Stimulated activated CD8-positive, alpha-beta memory T cell treated with anti-CD3 and anti-CD28 coated beads, Interleukin-7, amount 100 ng/mL, for 1 hour (primary cell): ENCODE data around the gene PPP1R9A.

ENCODE experiments used
- DNase-seq, 2 donors: peaks; one replicate each; pipeline ENCODE4 v3.0.0-alpha.2; 2020; ENCODE audit warnings: low read depth in 2 of 2

Gene PPP1R9A

DNA sequence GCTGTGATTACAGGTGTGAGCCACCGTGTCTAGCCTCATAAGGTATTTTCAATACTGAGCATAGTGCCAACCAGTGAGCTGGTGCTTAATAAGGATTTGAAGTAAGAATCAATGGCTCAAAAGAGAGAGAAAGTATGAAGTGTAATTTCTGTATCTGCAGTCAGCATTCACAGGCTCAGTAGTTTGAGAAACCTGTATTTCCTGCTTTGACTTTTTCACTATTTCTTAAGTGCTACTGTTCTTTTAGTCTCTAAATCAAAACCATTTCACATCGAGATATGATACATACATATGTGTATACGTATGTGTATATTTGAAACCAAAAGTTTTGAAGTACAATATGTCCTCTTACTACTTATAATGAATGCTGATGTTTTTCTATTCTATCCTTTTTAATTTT lies 189.9 kb downstream of the PPP1R9A start:
- DNase-seq, result no peak

DNA sequence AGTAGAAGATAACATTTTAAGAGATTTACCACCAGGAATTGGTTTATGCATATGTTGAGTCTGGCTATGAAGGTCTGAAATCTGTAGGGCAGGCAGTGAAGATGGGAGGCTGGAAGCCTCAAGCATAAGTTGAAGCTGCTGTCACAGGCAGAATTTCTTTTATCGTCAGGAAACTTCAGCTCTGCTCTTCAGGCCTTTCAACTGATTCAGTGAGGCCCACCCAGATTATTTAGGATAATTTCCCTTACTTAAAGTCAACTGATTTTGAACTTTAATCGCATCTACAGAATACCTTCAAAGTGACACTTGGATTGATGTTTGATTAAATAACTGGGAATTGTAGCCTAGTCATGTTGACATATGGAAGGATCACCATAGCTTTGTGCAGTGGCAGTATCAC lies 190.5 kb downstream of the PPP1R9A start:
- no peak for DNase-seq

DNA sequence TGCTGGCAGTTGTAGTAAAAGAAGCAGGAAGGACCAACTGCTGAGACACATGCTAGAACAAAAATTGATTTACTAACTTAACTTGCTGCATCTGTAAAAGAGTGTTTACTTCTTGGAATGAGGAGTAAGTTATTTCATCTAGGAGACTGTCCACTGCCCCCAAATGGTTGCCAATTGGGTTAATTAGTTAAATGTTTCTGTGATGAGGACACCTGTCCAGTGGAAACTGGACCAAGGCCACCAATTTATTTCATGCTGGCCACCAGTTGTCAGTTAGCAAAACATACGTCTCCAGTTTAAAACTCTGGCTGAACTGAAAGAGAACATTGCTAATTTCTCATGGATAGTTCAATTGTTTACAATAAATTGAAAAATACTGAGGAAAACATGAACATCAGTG lies 191.7 kb downstream of the PPP1R9A start:
- DNase-seq, result no peak

DNA sequence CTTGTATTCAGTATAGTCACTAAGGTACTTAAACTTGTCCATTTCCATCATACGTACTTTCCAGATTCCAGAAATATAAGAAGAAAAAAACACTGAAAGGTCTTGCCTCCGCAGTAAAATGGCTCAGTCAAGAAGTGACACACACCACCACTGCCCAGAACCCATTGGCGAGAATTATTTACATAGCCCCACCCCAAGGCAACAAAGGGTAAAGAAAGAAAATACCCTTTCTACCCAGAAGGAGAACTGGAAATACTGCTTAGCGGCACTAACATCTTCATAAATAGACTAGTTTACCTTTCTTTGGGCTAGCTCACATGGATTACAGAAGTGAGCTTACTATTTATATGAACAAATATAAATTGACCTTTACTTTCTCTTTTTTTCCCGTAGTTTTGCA lies 194.0 kb downstream of the PPP1R9A start:
- DNase-seq, result no peak

DNA sequence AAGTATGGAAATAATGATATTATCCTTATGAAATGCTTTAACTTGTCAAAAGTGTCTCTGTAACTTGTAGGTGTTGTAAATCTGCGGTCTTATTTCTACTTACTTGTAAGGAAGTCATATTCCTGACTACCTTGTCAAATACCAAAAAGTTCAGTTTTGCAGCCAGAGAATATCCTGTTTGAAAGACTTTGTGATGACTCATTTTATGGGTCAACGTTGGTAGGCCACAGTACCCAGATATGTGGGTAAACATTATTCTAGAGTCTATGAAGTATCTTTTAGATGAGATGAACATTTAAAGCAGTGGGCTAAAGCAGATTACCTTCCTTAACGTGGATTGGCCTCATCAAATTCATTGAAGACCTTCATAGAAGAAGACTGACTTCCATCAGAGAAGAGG lies 195.3 kb downstream of the PPP1R9A start:
- no peak for DNase-seq

DNA sequence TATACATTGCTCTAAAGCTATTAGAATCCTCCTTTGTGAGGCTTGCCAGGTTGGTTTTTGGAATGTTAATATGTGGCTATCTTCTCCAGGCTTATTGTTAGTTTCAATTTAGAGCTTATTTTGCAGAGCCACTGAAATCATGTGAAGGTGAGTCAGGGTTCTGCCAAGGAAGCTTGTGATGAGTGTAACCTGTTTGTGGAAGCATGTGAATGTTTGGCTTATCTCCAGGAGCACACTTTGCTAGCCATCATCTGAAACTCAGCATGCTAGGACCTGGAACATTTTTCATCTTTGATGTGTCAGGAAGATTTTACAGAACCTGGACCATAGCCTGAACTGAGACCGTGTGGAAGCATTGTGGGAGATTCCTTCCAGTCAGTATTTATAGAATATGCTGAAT lies 197.3 kb downstream of the PPP1R9A start:
- DNase-seq, result no peak

DNA sequence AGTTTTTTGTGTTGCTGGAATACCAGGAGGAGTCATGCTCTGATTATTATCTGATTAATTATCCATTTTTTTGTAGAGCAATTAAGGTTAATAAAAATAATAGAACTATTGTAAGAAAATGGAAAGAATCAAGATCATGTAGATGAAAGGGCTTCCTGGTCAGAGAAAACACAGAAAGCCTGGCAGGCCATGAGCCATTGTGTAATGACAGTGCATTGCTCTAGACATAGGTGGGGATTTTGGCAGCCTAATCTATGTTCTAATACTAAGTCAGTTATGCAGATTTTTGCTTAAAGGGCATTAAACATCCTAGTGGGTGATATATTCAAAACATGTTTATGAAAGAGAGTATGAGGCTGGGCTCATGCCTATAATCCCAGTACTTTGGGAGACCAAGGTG lies 198.2 kb downstream of the PPP1R9A start:
- no peak for DNase-seq

DNA sequence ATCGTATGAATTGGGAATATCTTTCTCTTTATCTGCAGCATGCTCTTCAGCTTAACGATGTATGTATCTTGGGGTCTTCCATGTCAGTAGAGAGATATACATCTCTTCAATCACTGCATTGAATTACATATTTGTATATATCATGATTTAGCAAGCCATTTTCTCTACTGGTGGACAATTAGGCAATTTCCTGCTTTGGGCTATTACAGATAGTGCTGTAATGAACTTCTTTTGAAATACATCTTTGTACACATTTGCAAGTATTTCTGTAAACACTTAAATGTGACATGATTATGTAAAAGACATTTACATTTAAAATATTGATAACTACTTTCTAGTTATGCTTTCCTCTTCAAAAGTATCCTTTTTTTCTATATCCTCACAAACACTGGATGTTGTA lies 199.0 kb downstream of the PPP1R9A start:
- DNase-seq, result no peak

DNA sequence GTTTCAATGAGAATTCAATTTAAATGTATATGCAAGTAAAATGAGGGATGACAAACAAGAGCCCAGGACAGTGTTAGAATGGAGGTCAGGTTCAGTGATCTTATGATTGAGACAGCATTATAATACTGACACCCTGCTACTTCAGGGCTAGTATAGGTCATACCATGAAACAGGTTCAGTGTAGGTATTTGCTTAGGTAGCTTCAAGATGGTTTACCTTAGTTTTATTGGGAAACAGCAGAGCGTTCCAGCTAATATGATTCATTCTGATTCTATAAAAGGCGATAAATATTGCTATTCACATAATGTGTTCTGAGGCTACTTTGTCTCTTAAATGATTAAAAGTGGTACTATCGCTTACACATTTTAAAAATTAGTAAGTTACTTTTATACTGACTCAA lies 203.3 kb downstream of the PPP1R9A start:
- no peak for DNase-seq

DNA sequence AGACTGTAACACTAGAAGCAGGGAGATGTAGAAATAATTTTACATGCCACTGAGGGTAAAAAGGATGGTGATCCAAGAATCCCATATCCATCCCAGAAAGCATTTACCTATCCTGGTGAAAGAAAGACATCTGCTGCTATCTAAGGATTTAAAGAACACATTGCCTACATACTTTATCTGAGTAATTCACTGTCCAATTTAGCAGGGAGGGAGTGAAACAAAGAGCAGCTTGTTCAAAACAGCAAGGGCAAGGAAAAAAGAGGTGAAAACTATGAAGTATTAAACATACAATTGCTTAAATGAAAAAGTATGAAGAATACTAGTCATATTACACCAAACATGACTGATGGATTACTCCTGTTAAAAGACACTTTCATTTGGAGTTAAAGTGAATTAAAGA lies 206.2 kb downstream of the PPP1R9A start:
- no peak for DNase-seq

DNA sequence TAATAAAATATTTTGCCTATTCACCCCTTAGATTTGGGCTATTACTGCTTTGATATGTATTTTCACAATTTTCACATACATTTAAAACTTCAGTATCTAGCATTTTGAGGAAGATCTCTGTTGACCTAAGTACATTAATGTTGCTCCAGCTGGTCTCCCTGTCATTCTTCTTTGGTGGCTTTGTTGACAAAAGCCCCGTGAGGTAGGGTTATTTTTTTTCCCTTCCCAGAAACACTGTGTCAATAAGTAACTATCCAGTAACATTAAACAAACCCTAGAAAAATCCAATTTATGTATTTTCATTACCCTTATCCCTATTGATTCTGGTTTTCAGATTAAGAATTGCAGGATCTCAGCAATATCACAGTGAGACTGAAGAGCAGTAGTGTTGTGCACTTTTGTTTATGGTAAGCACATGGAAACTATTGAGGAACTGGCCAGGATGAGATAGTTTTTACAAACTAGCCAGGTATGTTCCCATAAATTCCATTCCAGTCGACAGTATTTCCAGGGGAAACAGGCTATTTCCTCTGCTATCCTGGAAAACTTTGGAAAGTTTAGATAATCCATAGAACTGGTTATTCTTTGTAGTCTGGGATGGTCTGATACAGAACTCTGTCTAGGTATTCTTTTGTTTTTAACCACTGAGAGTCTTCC lies 218.8 kb downstream of the PPP1R9A start:
- DNase-seq, result no peak

DNA sequence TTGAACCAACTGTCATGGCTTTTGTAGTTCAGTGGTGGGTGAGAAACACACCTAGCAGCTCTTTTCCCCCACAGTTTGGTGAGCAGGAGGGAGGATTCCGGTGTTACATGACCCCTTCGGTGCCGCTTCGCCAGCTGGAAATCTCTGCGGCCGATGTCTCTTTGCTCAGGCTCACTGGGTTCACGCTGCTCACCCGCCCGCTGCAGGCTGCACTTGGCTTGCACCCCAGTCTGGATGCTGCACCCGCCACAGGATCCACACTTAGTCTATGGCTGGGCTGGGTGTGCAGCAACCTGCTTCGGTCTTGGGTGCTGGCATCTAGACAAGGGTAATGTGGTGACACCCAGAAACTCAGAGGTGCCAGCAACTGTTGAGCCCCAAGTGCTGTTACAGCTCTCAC lies 225.1 kb downstream of the PPP1R9A start:
- DNase-seq, result no peak

DNA sequence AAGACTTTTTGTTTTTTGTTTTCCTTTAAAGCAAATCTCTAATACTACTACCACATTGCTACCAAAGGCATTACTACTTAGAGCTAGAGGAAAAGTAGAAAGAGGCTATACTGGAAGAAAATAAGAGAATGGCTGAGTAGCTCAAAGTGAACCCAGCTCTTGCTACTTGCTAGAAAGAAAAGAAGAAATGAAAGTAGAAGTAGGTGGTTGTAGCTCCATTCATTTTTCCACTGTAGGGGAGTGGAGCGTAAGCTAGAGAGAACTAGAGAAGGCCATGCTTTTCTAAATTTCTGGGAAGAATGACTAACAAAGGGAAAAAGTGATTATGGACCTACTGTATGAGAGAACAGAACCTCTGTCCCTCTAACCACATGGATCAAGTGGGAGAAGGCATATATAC lies 232.5 kb downstream of the PPP1R9A start:
- DNase-seq, result no peak

DNA sequence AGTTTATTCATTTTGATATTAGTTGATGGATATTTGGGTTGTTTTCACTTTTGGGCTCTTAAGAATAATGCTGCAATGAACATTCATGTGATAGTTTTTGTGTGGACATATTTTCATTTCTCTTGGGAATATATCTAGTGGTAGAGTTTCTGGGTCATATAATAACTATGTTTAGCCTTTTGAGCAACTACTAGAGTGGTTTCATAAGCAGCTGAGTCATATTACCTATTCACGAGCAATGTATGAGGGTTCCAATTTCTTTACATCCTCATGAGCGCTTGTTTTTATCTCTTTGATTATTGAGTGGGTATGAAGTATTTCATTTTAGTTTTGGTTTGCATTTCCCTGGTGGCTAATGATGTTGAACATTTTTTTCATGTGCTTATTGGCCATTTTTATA lies 234.4 kb downstream of the PPP1R9A start:
- DNase-seq, result no peak

DNA sequence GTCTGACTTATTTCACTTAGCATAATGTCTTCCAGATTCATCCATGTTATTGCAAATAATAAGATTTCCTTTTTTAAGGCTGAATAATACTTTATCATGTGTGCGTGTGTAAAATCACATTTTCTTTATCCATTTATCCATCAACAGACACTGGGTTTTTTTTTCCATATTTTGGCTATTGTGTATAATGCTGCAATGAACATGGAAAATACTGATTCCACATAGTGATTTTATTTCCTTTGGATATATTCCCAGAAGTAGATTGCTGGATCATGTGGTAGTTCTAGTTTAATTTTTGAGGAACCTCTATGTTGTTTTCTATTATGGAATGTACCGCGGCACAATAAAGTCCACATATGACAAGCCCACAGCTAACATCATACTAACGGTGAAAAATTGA lies 236.9 kb downstream of the PPP1R9A start:
- no peak for DNase-seq

DNA sequence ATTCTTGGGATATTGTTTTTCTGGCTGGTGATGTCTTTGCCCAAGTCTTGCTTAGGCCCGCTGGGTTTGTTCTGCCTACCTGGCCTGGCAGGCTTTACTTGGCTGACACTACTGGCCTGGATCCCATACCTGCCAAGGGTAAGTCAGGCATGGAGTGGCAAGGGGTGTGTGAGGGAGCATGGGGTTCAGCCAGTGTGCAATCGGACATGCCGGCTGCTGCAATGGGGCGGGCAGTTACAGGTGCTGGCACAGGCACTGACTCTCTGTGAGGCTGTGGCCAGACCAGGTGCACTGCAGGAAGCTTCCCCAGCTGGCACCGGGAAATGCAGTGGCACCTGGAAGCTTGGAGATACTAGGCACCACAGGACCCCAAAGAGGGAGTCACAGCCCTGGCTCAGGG lies 248.6 kb downstream of the PPP1R9A start:
- no peak for DNase-seq

DNA sequence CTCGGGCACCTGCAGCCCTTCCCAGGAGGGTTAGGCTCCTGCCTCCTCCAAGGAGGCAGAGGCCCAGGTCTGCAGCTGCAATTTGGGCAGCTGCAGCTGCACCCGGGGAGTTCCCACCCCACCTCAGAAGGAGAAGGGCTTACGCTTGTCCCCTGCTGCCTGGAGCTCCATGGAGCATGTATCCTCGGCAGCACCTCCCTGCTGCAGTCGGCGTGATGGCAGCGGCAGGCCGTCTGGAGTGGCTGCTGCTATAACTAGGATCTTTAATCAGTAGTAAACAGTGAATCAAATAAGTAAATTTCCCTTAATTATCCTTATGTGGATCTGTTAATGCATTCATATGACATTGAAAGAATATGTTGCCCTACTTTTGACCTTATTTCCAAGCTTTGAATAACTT lies 250.0 kb downstream of the PPP1R9A start:
- DNase-seq, result no peak

DNA sequence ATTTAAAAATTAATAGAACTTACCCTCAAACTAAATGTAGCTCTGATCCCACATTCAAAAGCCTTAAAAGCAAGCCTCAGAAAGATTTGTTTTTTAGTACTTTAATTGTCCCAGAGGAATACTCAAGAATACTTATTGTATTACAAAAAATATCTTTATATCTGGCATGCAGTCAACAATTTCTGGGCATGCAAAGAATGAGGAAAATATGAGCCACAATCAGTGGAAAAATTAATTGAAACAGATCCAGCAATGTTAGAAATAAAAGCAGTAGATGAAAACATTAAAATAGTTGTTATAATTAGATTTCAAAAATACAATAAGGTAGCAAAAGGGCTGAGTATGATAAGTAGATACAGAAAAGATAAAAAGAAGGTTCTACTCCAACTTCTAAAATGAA lies 262.3 kb downstream of the PPP1R9A start:
- DNase-seq, result no peak

DNA sequence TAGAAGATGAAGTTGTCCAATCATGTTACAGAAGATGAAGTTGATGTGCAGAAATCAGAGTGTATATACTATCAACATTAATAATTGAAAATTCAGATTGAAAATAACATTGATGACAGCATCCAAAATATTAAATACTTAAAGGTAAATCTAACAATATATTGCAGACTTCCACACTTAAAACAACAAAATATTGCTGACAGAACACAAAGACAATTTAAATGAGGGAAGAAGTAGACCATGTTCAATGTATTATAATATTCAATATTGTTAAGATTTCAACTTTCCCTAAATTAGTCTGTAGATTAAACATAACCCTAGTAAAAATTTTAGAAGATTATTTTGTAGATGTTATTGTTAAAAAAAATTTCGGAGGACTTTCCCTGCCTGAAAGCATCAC lies 265.0 kb downstream of the PPP1R9A start:
- DNase-seq, result no peak

DNA sequence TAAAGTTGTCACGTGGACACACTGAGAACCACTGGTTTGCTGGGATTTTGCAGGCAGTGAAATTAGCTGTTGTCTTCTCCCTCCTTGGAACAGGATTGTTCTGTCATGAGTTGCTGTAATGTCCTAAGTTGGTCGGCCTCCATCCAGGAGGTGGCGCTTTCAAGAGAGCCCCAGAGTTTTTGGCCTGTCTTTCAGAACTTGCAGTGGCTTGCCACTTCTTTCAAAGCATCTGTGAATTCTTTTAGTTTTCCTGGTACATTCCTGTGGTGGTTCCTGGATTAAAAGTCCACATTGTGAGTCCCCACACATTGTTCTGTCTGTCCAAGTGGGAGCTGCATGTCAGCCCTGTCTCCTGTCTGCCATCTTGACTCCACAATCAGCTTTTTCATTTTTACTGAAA lies 283.1 kb downstream of the PPP1R9A start:
- DNase-seq, result no peak

DNA sequence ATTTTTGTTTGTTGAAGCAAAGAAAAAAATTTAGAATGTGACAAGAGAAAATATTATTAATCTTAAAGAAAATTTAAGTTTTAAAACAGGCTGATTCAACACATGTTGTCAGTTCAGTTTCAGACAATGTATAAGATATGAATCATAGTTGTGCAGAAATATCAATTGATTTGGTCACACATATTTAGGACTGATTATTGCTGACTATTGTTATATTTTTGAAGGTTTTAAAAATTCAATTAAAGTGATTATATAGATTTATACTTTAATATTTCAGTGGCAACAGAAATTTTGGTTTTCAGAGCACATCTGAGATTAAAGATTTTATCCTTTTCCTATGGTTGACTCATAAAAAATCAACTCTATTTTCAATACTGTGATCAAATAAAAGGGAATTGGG lies 284.4 kb downstream of the PPP1R9A start:
- no peak for DNase-seq

DNA sequence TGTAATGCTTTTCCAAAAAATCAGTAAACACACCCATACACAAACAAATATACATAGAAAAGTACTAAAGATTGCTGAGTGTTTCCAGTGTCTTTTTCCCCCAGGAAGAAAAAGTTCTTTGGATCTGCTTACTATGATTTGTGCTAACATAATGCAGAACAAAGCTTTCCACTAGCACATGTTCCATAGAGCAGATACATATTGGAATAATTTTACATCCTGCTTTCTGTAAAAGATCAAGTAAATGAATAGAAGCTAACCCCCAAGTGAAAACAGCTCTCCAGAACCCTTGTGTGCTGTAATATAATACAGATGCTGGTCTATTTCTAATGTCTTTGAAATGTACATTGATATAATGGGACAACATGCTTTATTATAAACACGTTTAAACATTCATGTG lies 291.5 kb downstream of the PPP1R9A start:
- no peak for DNase-seq

DNA sequence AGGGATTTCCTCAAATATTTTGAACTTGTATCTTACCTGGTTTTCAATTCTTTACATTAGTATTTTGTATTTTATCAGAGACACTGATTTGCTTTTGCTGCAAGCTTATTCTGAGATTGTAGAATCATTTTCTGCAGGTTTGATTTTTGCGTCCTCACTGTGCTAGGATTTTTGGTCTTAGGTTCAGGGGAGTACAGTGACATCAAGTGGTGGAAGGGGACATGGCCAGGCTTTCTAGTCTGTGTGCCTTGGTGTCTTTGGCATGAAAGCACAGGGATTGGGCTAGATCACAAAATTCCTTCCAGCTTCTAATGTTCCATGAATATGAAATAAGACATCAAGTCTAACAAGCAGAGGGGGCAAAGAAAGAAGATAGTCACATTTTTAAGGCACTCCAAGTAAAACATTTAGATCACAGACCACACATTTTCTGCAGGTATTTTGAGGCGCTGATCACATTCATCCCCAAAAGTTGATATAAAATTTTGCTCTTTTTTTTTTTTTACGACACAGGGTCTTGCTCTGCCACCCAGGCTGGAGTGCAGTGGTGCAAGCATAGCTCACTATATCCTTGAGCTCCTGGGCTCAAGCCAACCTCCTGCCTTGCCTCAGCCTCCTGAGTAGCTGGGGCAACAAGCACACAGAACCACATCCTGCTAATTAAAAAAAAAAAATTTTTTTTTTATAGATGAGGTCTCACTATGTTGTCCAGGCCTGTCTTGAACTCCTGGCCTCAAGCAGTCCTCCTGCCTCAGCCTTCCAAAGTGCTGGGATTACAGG lies 292.6 kb downstream of the PPP1R9A start:
- no peak for DNase-seq

DNA sequence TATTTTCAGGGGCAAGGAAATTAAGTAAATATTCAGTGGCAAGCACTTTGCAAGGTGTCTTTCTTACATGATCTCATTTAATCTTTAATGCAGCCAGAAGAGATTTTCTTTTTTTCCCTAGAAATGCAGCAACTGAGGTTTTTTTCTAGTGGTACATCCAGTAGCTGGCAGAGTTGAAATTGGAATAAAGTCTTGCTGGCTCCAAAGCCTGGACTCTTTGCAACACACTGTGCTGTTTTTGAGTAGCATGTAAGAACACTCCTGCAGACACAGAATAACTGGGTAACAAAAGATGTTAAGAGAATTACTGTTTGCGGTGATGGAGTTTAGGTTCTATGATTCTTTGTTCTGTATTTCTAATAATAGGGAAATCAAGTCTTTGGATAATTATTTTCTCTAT lies 293.3 kb downstream of the PPP1R9A start:
- no peak for DNase-seq
